SK-N-MC (cell line): Measurements from ENCODE around the gene FANK1.

Source experiments
- EZH2 ChIP-seq: fragments of 200-600 bp; sonication (generic); IDR thresholded peaks from one replicate; pipeline ENCODE4 v1.6.1; 2017; ENCODE audit warnings: antibody characterized with exemption
- POLR2AphosphoS5 ChIP-seq: IDR thresholded peaks from 2 replicates; pipeline ENCODE4 v1.6.1; 2012; ENCODE audit warnings: mild to moderate bottlenecking, low read depth, low read length, borderline replicate concordance

DNA sequence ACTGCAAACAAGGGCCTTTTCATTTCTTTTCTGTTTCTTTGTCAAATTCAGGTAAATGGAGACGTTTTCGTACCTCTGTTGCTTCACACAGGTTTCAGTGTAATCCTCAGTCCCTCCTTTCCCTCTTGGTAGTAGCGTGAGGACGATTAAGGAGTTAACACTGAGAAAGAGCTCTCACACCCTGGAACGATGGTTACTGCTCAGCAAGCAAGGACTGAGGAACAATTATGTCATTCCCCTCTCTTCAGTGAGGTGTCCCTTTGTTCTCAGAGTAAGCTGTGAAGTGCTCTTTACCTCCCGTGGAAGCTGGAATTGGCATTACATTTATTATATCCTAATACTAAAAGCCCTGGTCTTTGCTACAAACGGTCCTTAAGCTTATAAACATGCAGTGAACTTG, 95.9 kb downstream of the FANK1 start:
- TF ChIP-seq EZH2 (no peak), POLR2AphosphoS5 (no peak)
